ENCODE measurements around the gene OR5V1. TPM values are rescaled to one million over a fixed set of nuclear protein-coding genes. Genes with fewer than 3 reads are reported as not detected.

OR5V1 gene
- total and polyA plus RNA-seq, 9 of the 15 experiments (the other 6 are each of a cell fraction or from before 2014, with no cell fraction given): not detected

DNA sequence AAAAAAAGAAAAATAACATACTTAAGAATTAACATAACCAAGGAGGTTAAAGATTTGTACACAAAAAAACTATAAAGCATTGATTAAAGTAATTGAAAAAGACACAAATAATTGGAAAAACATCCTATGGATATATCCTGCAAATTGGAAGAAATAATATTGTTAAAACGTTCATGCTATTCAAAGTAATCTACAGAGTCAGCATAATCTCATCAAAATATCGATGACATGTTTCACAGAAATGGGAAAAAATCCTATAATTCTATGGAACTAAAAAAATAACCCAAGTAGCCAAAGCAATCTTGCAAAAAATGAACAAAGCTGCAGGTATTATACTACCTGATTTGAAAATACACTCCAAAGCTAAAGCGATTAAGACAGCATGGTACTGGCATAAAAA is 23.3 kb downstream of the OR5V1 start (continued):
- TF ChIP-seq, protein P1, sequence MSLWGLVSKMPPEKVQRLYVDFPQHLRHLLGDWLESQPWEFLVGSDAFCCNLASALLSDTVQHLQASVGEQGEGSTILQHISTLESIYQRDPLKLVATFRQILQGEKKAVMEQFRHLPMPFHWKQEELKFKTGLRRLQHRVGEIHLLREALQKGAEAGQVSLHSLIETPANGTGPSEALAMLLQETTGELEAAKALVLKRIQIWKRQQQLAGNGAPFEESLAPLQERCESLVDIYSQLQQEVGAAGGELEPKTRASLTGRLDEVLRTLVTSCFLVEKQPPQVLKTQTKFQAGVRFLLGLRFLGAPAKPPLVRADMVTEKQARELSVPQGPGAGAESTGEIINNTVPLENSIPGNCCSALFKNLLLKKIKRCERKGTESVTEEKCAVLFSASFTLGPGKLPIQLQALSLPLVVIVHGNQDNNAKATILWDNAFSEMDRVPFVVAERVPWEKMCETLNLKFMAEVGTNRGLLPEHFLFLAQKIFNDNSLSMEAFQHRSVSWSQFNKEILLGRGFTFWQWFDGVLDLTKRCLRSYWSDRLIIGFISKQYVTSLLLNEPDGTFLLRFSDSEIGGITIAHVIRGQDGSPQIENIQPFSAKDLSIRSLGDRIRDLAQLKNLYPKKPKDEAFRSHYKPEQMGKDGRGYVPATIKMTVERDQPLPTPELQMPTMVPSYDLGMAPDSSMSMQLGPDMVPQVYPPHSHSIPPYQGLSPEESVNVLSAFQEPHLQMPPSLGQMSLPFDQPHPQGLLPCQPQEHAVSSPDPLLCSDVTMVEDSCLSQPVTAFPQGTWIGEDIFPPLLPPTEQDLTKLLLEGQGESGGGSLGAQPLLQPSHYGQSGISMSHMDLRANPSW (CRISPR knock-in tag; IDR thresholded peaks at IDR 0.05): no peak
- TF ChIP-seq MAFF (IDR thresholded peaks at IDR 0.05; ENCODE audit: low read length): peak; percentile 41; the same call in 1 of the 2 replicates
- TF ChIP-seq, protein P2, sequence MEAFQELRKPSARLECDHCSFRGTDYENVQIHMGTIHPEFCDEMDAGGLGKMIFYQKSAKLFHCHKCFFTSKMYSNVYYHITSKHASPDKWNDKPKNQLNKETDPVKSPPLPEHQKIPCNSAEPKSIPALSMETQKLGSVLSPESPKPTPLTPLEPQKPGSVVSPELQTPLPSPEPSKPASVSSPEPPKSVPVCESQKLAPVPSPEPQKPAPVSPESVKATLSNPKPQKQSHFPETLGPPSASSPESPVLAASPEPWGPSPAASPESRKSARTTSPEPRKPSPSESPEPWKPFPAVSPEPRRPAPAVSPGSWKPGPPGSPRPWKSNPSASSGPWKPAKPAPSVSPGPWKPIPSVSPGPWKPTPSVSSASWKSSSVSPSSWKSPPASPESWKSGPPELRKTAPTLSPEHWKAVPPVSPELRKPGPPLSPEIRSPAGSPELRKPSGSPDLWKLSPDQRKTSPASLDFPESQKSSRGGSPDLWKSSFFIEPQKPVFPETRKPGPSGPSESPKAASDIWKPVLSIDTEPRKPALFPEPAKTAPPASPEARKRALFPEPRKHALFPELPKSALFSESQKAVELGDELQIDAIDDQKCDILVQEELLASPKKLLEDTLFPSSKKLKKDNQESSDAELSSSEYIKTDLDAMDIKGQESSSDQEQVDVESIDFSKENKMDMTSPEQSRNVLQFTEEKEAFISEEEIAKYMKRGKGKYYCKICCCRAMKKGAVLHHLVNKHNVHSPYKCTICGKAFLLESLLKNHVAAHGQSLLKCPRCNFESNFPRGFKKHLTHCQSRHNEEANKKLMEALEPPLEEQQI (IDR thresholded peaks at IDR 0.05): no peak
- TF ChIP-seq MAFG (tag; conservative IDR thresholded peaks at IDR 0.05): peak; percentile 72
- no peak for TF ChIP-seq BCL6 (CRISPR knock-in tag; IDR thresholded peaks at IDR 0.05)
- no peak for TF ChIP-seq ELF1 (tag; IDR thresholded peaks at IDR 0.05)
- TF ChIP-seq ZNF316 (IDR thresholded peaks at IDR 0.05): peak; percentile 90
- no peak for TF ChIP-seq ARID2 (IDR thresholded peaks at IDR 0.05)
- TF ChIP-seq ARID1B (IDR thresholded peaks at IDR 0.05): no peak
- no peak for TF ChIP-seq BDP1 (IDR thresholded peaks at IDR 0.05; ENCODE audit: insufficient read depth, insufficient read length)
- no peak for TF ChIP-seq ADNP (tag; IDR thresholded peaks at IDR 0.05)
